ENCODE data around the gene GAPDH. TPM values are rescaled to one million over a fixed set of nuclear protein-coding genes. Genes with fewer than 3 reads are reported as not detected.

Gene GAPDH
- total RNA-seq, 4 donors from 2014 or later, result 2,526 to 4,151 (median 3,597) TPM

GRCh38 chr12:6524648-6525047 is 9.7 kb upstream of the GAPDH start:
- intact Hi-C loops (cut with DNase I), result no loop called here
- no peak for DNase-seq
- TF ChIP-seq POLR2A (IDR thresholded peaks at IDR 0.05), result no peak
- TF ChIP-seq CTCF (IDR thresholded peaks at IDR 0.05), result no peak
- H3K9me3 ChIP-seq, result no peaks in the 10 kb centered on the region
- peaks cover 4 to 48% (median 23%) of the 10 kb centered on the region in 3 donors for H3K4me1 ChIP-seq
- peaks cover 20 to 100% (median 75%) of the 10 kb centered on the region in 3 donors for H3K36me3 ChIP-seq
- 91 to 100% methylated on average over 4 to 5 of the region's 5 CpGs for WGBS, 2 donors
- H3K27me3 ChIP-seq, result no peaks in the 10 kb centered on the region
- no peak overlapping the region for H3K4me3 ChIP-seq
- H3K27ac ChIP-seq, result no peak overlapping the region

- no peak for TF ChIP-seq CTCF (IDR thresholded peaks at IDR 0.05)
- TF ChIP-seq POLR2A (IDR thresholded peaks at IDR 0.05), result no peak
- no peaks in the 10 kb centered on the region for H3K27me3 ChIP-seq
- WGBS, 2 donors, result 20 to 67% methylated on average over 1 to 2 of the region's 7 CpGs
- no peaks in the 10 kb centered on the region for H3K9me3 ChIP-seq
- DNase-seq, result no peak
- peak overlapping the region; percentile 51 to 78 (median 72) for H3K27ac ChIP-seq
- H3K4me3 ChIP-seq, result no peak overlapping the region
- peaks cover 13 to 100% (median 86%) of the 10 kb centered on the region in 3 donors for H3K36me3 ChIP-seq
- peaks cover 4 to 50% (median 23%) of the 10 kb centered on the region in 3 donors for H3K4me1 ChIP-seq
- intact Hi-C loops (cut with DNase I), result no loop called here
Measured at GRCh38 chr12:6526201-6526600, 8.1 kb upstream of the GAPDH start.

GRCh38 chr12:6526766-6527525 is 7.4 kb upstream of the GAPDH start:
- TF ChIP-seq CTCF (IDR thresholded peaks at IDR 0.05) (peak in 1 of 6 experiments; percentile 25), POLR2A (IDR thresholded peaks at IDR 0.05) (no peak)
- Histone ChIP-seq H3K27me3 (no peaks in the 10 kb centered on the region), H3K27ac (peak overlapping the region; percentile 51 to 78 (median 72)), H3K36me3 (peaks cover 8 to 97% (median 79%) of the 10 kb centered on the region in 3 donors), H3K4me1 (peaks cover 4 to 52% (median 23%) of the 10 kb centered on the region in 3 donors), H3K4me3 (no peak overlapping the region), H3K9me3 (no peaks in the 10 kb centered on the region)
- DNase-seq, result no peak
- intact Hi-C loops (cut with DNase I), result no loop called here
- 39 to 61% methylated on average over 10 to 14 of the region's 19 CpGs for WGBS, 2 donors

GRCh38 chr12:6527711-6528110 is 6.6 kb upstream of the GAPDH start:
- intact Hi-C loops (cut with DNase I), result no loop called here
- Histone ChIP-seq H3K27ac (peak overlapping the region in 2 of 4 donors; percentile 27 to 78), H3K4me3 (no peak overlapping the region), H3K36me3 (peaks cover 4 to 90% (median 72%) of the 10 kb centered on the region in 3 donors), H3K4me1 (peaks cover 12 to 60% (median 31%) of the 10 kb centered on the region in 3 donors), H3K9me3 (no peaks in the 10 kb centered on the region), H3K27me3 (no peaks in the 10 kb centered on the region)
- no peak for DNase-seq
- TF ChIP-seq CTCF (IDR thresholded peaks at IDR 0.05) (no peak), POLR2A (IDR thresholded peaks at IDR 0.05) (no peak)
- 53 to 92% methylated on average over 4 of the region's 4 CpGs for WGBS, 2 donors

- TF ChIP-seq CTCF (IDR thresholded peaks at IDR 0.05) (no peak), POLR2A (IDR thresholded peaks at IDR 0.05) (no peak)
- Histone ChIP-seq H3K9me3 (no peaks in the 10 kb centered on the region), H3K4me3 (no peak overlapping the region), H3K36me3 (peaks cover 4 to 80% (median 67%) of the 10 kb centered on the region in 3 donors), H3K27ac (peak overlapping the region; percentile 27 to 78 (median 50)), H3K4me1 (peaks cover 18 to 66% (median 38%) of the 10 kb centered on the region in 3 donors), H3K27me3 (no peaks in the 10 kb centered on the region)
- WGBS, 2 donors, result 45 to 66% methylated on average over 11 to 15 of the region's 17 CpGs
- intact Hi-C loops (cut with DNase I), result no loop called here
- no peak for DNase-seq
Measured at GRCh38 chr12:6528539-6529235, 5.6 kb upstream of the GAPDH start.
